ENCODE measurements around the gene SLC30A2.

DNA sequence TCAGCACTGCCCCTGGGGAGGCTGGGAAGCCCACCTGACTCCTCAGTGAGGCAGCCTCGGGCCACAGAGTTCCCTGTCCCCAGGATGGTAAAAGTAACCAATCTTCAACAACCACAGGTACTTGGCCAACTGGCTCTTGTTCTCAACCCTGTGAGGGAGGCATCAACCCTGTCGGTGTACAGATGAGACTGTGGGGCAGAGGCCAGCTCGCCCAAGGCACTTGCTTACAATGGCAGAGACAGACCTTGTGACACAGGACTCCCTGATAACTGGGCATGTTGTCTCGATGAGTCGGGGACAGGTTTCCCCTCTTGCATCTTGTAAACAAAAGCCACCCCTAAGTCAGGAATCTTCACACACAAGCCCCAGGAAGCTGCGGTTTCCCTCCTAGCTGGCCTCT is 8.0 kb downstream of the SLC30A2 start:
- TF ChIP-seq BHLHE40 (IDR thresholded peaks at IDR 0.05; ENCODE audit: borderline replicate concordance) = no peak
- TF ChIP-seq, protein P1, sequence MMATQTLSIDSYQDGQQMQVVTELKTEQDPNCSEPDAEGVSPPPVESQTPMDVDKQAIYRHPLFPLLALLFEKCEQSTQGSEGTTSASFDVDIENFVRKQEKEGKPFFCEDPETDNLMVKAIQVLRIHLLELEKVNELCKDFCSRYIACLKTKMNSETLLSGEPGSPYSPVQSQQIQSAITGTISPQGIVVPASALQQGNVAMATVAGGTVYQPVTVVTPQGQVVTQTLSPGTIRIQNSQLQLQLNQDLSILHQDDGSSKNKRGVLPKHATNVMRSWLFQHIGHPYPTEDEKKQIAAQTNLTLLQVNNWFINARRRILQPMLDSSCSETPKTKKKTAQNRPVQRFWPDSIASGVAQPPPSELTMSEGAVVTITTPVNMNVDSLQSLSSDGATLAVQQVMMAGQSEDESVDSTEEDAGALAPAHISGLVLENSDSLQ (IDR thresholded peaks at IDR 0.05) = no peak
- TF ChIP-seq FOXM1 (IDR thresholded peaks at IDR 0.05; ENCODE audit: borderline replicate concordance) = no peak
- no peak for TF ChIP-seq NFRKB (IDR thresholded peaks at IDR 0.05)
- no peak for TF ChIP-seq FOXA1 (IDR thresholded peaks at IDR 0.05)
- TF ChIP-seq SUZ12 (IDR thresholded peaks at IDR 0.05) = no peak
- TF ChIP-seq CTBP1 (IDR thresholded peaks at IDR 0.05; ENCODE audit: borderline replicate concordance) = no peak
- TF ChIP-seq SP1 (IDR thresholded peaks at IDR 0.05) = no peak
- no peak for TF ChIP-seq ELF4 (IDR thresholded peaks at IDR 0.05)

All from HEK293T (cell line).